ENCODE data around the gene PTPRK. TPM values are rescaled to one million over a fixed set of nuclear protein-coding genes. Genes with fewer than 3 reads are reported as not detected.

The PTPRK gene
- total RNA-seq, 4 donors from 2014 or later: 34.6 to 56.5 (median 47.0) TPM

GRCh38 chr6:128057541-128057940 lies 462.9 kb downstream of the PTPRK start:
- Histone ChIP-seq H3K36me3 (no peaks in the 10 kb centered on the region), H3K4me3 (replicated peaks in 1 of 3) (no peak overlapping the region), H3K4me1 (no peaks in the 10 kb centered on the region), H3K27ac (no peak overlapping the region), H3K9me3 (no peaks in the 10 kb centered on the region), H3K27me3 (no peaks in the 10 kb centered on the region)
- 97 to 100% methylated on average over 3 of the region's 3 CpGs for WGBS, 2 donors
- DNase-seq: no peak
- TF ChIP-seq POLR2A (IDR thresholded peaks at IDR 0.05) (no peak), CTCF (IDR thresholded peaks at IDR 0.05) (no peak)
- intact Hi-C loops (cut with DNase I): no loop called here

GRCh38 chr6:128053109-128053508 lies 467.3 kb downstream of the PTPRK start:
- TF ChIP-seq CTCF (IDR thresholded peaks at IDR 0.05) (no peak), POLR2A (IDR thresholded peaks at IDR 0.05) (no peak)
- no peak for DNase-seq
- Histone ChIP-seq H3K27ac (no peak overlapping the region), H3K4me3 (replicated peaks in 1 of 3) (no peak overlapping the region), H3K9me3 (no peaks in the 10 kb centered on the region), H3K27me3 (no peaks in the 10 kb centered on the region), H3K36me3 (no peaks in the 10 kb centered on the region), H3K4me1 (no peaks in the 10 kb centered on the region)
- intact Hi-C loops (cut with DNase I): no loop called here
- WGBS, 2 donors: 98 to 99% methylated on average over 5 of the region's 5 CpGs

DNA sequence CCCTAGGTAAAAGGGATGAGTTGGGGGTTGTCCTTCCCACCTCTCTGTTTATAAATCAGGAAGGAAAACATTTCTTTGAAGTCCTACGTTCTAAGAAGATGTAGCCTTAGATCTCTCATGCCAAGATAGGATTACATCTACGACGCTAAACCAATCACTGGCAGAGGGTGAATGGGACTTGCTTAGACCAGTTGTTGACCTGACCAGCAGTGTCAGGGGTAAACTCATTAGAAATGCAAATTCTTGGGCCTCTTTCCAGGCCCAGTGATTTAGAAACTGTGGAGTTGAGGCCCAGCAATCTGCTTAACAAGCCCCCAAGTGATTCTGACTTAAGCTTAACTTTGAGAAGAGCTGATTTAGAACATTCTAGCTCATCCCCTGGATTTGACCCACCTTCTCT lies 472.4 kb downstream of the PTPRK start:
- DNase-seq: no peak
- no peak overlapping the region for H3K4me3 ChIP-seq (replicated peaks in 1 of 3)
- no peak overlapping the region for H3K27ac ChIP-seq
- no peaks in the 10 kb centered on the region for H3K9me3 ChIP-seq
- no peaks in the 10 kb centered on the region for H3K4me1 ChIP-seq
- TF ChIP-seq CTCF (IDR thresholded peaks at IDR 0.05) (no peak), POLR2A (IDR thresholded peaks at IDR 0.05) (no peak)
- intact Hi-C loops (cut with DNase I): no loop called here
- H3K36me3 ChIP-seq: no peaks in the 10 kb centered on the region
- H3K27me3 ChIP-seq: no peaks in the 10 kb centered on the region
- WGBS, 2 donors: 85 to 87% methylated on average over 3 of the region's 3 CpGs

DNA sequence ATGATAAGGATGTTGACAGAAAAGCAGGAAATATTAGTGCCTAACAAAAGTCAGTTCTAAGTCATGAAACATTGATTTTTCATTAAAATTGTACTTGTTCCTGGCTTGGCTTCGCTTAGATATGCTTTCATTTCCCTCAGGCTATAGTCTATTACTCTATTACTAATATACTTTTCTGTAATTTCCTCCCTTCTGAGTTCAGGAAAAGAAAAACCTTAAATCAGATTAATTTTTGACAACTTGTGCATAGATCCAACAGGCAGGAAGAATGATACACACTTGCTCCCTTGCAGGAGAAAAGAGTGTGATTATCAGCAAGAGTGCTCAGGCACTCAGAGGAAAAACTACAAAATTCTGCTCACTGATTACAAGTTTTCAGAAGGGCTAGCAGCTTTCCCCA lies 474.4 kb downstream of the PTPRK start:
- DNase-seq: no peak
- Histone ChIP-seq H3K4me1 (no peaks in the 10 kb centered on the region), H3K36me3 (no peaks in the 10 kb centered on the region), H3K9me3 (no peaks in the 10 kb centered on the region), H3K4me3 (replicated peaks in 1 of 3) (no peak overlapping the region), H3K27ac (no peak overlapping the region), H3K27me3 (no peaks in the 10 kb centered on the region)
- 83 to 86% methylated on average over 1 of the region's 1 CpG for WGBS, 2 donors
- intact Hi-C loops (cut with DNase I): no loop called here
- no peak for TF ChIP-seq POLR2A (IDR thresholded peaks at IDR 0.05)
- no peak for TF ChIP-seq CTCF (IDR thresholded peaks at IDR 0.05)

GRCh38 chr6:128039543-128039942 lies 480.9 kb downstream of the PTPRK start:
- Histone ChIP-seq H3K9me3 (no peaks in the 10 kb centered on the region), H3K4me1 (no peaks in the 10 kb centered on the region), H3K27ac (no peak overlapping the region), H3K4me3 (replicated peaks in 1 of 3) (no peak overlapping the region), H3K27me3 (no peaks in the 10 kb centered on the region), H3K36me3 (no peaks in the 10 kb centered on the region)
- DNase-seq: no peak
- whole genome bisulfite sequencing, 2 donors: 87 to 89% methylated on average over 2 of the region's 2 CpGs
- no peak for TF ChIP-seq CTCF (IDR thresholded peaks at IDR 0.05)
- no peak for TF ChIP-seq POLR2A (IDR thresholded peaks at IDR 0.05)
- intact Hi-C loops (cut with DNase I): no loop called here

Measured in thyroid gland (tissue), 4 donors.